Measurements from ENCODE around the gene DIO2. TPM values are rescaled to one million over a fixed set of nuclear protein-coding genes. Genes with fewer than 3 reads are reported as not detected.

The DIO2 gene
- total and polyA plus RNA-seq, 9 of the 15 experiments (the other 6 are each of a cell fraction or from before 2014, with no cell fraction given), result not detected

- H3K36me3 ChIP-seq (ENCODE audit: control insufficient read depth, insufficient read depth, low read length), result no peaks in the 10 kb centered on the region
- no peaks in the 10 kb centered on the region for H3K9me1 ChIP-seq (ENCODE audit: control insufficient read depth, insufficient read depth, low read length)
- H3K9me3 ChIP-seq (replicated peaks; ENCODE audit: control insufficient read depth, insufficient read depth, low read depth, low read length), result no peaks in the 10 kb centered on the region
- POLR2A ChIA-PET, result no interaction called here
- H3K4me2 ChIP-seq (ENCODE audit: insufficient read depth, low read length), result no peak overlapping the region
- H3K79me2 ChIP-seq (ENCODE audit: control insufficient read depth, insufficient read depth, low read length), result no peaks in the 10 kb centered on the region
- no peak overlapping the region for H3K27ac ChIP-seq (ENCODE audit: extremely low read depth, low read depth, low read length)
- H4K20me1 ChIP-seq (replicated peaks; ENCODE audit: control insufficient read depth, insufficient read depth, low read length), result no peaks in the 10 kb centered on the region
- ATAC-seq, result no peak
- in situ Hi-C loops (cut with MboI) (no loop called here), intact Hi-C loops (cut with micrococcal nuclease) (no loop called here)
- no peak overlapping the region for H2AFZ ChIP-seq (ENCODE audit: low read depth, low read length)
- no peak overlapping the region for H3K9ac ChIP-seq (ENCODE audit: insufficient read depth in 1 of 2, low read depth in 2 of 2, low read length in 2 of 2)
- CTCF ChIA-PET (ENCODE audit: low intra/inter-chr PET ratio), result no interaction called here
- no TSS peak for BruUV-seq (replicated peaks)
- WGBS (ENCODE audit: insufficient coverage, low coverage, missing lambda C conversion rate), result 0% methylated on average over 5 of the region's 5 CpGs
- no peak overlapping the region for H3K4me3 ChIP-seq
- DNase-seq (ENCODE audit: extremely low read depth in 1 of 4, low spot score in 3 of 4), result no peak
- no peak for FAIRE-seq
- no peaks in the 10 kb centered on the region for H3K4me1 ChIP-seq (replicated peaks in 1 of 2; ENCODE audit: control insufficient read depth in 2 of 2, insufficient read depth in 2 of 2, low read length in 2 of 2)
- H3K27me3 ChIP-seq (ENCODE audit: control insufficient read depth in 2 of 2, insufficient read depth in 2 of 2, low read length in 2 of 2), result no peaks in the 10 kb centered on the region
- no peak for TF ChIP-seq HBP1 (CRISPR knock-in tag; IDR thresholded peaks at IDR 0.05)
- no peak for TF ChIP-seq CUX1 (CRISPR knock-in tag; IDR thresholded peaks at IDR 0.05)
- no peak for TF ChIP-seq ZC3H4 (CRISPR knock-in tag; IDR thresholded peaks at IDR 0.05; ENCODE audit: borderline replicate concordance)
- TF ChIP-seq TSHZ1 (CRISPR knock-in tag; IDR thresholded peaks at IDR 0.05), result no peak
- no peak for TF ChIP-seq CHAMP1 (IDR thresholded peaks at IDR 0.05)
- no peak for TF ChIP-seq ELF4 (CRISPR knock-in tag; IDR thresholded peaks at IDR 0.05)
- no peak for TF ChIP-seq ZNF79 (CRISPR knock-in tag; IDR thresholded peaks at IDR 0.05; ENCODE audit: low read depth)
- no peak for TF ChIP-seq DNMT1 (IDR thresholded peaks at IDR 0.05)
- TF ChIP-seq SMARCA5 (IDR thresholded peaks at IDR 0.05), result no peak
- TF ChIP-seq XRCC5 (IDR thresholded peaks at IDR 0.05; ENCODE audit: low read depth, low read length), result no peak
- no peak for TF ChIP-seq ZNF124 (CRISPR knock-in tag; IDR thresholded peaks at IDR 0.05)
- TF ChIP-seq SUPT5H (IDR thresholded peaks at IDR 0.05), result no peak
These were observed 49.3 kb upstream of the DIO2 start for GRCh38 chr14:80260645-80261044.
